Adrenal gland (tissue), 12 donors: ENCODE results near the gene POMZP3. TPM values are rescaled to one million over a fixed set of nuclear protein-coding genes. Genes with fewer than 3 reads are reported as not detected.
"Not testable (repeated sequence)": the region's sequence is repeated elsewhere in the genome, so short reads cannot be mapped to it uniquely, and the experiment has no call there.

Source experiments
- DNase-seq, 7 donors: peaks; one replicate each; pipeline ENCODE4 v3.0.0-alpha.2; 2019 to 2020
- H3K27ac ChIP-seq, 5 donors: fragments of 200-600 bp; sonication (generic) in 4 of 5; 1 replicate in 3 of 5; 2 replicates in 2 of 5; pipeline versions ENCODE4 v1.5.1 to v1.8.0; 2016 to 2020; ENCODE audit warnings: mild to moderate bottlenecking in 1 of 5
- H3K27me3 ChIP-seq: fragments of 200-600 bp; 2 replicates; pipeline ENCODE4 v1.8.0; 2021
- H3K36me3 ChIP-seq, 2 donors: fragments of 200-600 bp; replicated peaks in 1 of 2; 1 replicate in 1 of 2; 2 replicates in 1 of 2; pipeline versions ENCODE4 v1.5.1 to v1.8.0; 2018 to 2022
- H3K4me1 ChIP-seq, 2 donors: fragments of 200-600 bp; replicated peaks in 1 of 2; 1 replicate in 1 of 2; 2 replicates in 1 of 2; pipeline versions ENCODE4 v1.5.1 to v1.8.0; 2018 to 2021
- H3K4me3 ChIP-seq, 4 donors: fragments of 200-600 bp; sonication (generic) in 3 of 4; one replicate each; pipeline ENCODE4 v1.5.1; 2016 to 2018
- H3K9me3 ChIP-seq, 3 donors: fragments of 200-600 bp; sonication (generic) in 1 of 3; replicated peaks in 1 of 3; 1 replicate in 2 of 3; 2 replicates in 1 of 3; pipeline versions ENCODE4 v1.5.1 to v1.8.0; 2016 to 2021
- WGBS, 4 donors: extraction: QIAGEN DNeasy Blood & Tissue Kit in 2 of 4; methylation state at CpG; one replicate each; pipeline versions ENCODE4 v1.1.5 to v1.1.7; 2013 to 2017; 5-methylcytosine and 5-hydroxymethylcytosine counted together
- intact Hi-C, 2 donors: fragments of 100-400 bp; cut with DNase I; formaldehyde crosslinking; loops; one replicate each; pipeline versions ENCODE4 v1.14.1 to v1.15.0; 2022 to 2023
- polyA plus RNA-seq, 3 donors: library from polyadenylated mRNA; stranded (reverse); fragments of 200-250 nt in 2 of 3; fragments of 350-450 nt in 1 of 3; fragmentation: Illumina TruSeq in 1 of 3; extraction: RNeasy Lipid Tissue Mini Kit (QIAGEN cat#74804) in 1 of 3; gene quantifications; one replicate each; pipeline ENCODE4 v1.2.3, GENCODE V29; 2013 to 2014
- total RNA-seq, 9 donors: library from RNA; depleted of rRNA in 4 of 9; stranded (reverse); fragments of >200 nt in 4 of 9; fragments of 120-200 nt in 1 of 9; fragmentation: NEBNext Ultra II Directional in 1 of 9; extraction: Animal tissue kit (Norgen Biotek cat#: 25700) in 1 of 9; gene quantifications; one replicate each; pipeline versions ENCODE4 v1.1.0 to v1.2.4, GENCODE V29; 2013 to 2023
- TF ChIP-seq, protein P1 (sequence below), 6 experiments: fragments of 450-650 bp in 4 of 6; fragments of 200-600 bp in 2 of 6; sonication (generic) in 1 of 6; IDR thresholded peaks; 1 replicate in 5 of 6; 2 replicates in 1 of 6; pipeline versions ENCODE4 v1.5.1 to v1.8.0; 2016 to 2021; ENCODE audit warnings: antibody characterized with exemption in 6 of 6, mild to moderate bottlenecking in 2 of 6, moderate library complexity in 1 of 6
- donor health status: healthy with polysubstance abuse.
- donor health status: Bipolar disorder and iron deficiency.
- donor health status: DM: yes; HTN: yes; CAD: no.
- donor health status: DM: no; HTN: no; CAD: no.
- donor health status: DM: no; HTN: no; CAD: no.
- donor health status: DM: yes; HTN: yes; CAD: no.

POMZP3 gene
- total and polyA plus RNA-seq, 12 donors = 2.1 to 24.8 (median 10.2) TPM

GRCh38 chr7:76637061-76637691 is 10.1 kb upstream of the POMZP3 start:
- TF ChIP-seq, protein P1, sequence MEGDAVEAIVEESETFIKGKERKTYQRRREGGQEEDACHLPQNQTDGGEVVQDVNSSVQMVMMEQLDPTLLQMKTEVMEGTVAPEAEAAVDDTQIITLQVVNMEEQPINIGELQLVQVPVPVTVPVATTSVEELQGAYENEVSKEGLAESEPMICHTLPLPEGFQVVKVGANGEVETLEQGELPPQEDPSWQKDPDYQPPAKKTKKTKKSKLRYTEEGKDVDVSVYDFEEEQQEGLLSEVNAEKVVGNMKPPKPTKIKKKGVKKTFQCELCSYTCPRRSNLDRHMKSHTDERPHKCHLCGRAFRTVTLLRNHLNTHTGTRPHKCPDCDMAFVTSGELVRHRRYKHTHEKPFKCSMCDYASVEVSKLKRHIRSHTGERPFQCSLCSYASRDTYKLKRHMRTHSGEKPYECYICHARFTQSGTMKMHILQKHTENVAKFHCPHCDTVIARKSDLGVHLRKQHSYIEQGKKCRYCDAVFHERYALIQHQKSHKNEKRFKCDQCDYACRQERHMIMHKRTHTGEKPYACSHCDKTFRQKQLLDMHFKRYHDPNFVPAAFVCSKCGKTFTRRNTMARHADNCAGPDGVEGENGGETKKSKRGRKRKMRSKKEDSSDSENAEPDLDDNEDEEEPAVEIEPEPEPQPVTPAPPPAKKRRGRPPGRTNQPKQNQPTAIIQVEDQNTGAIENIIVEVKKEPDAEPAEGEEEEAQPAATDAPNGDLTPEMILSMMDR (IDR thresholded peaks at IDR 0.05) = peak in 2 of 6 experiments; percentile 22 to 47
- intact Hi-C loops, H3K27ac ChIP-seq, H3K27me3 ChIP-seq, H3K9me3 ChIP-seq, H3K36me3 ChIP-seq, H3K4me3 ChIP-seq, H3K4me1 ChIP-seq, DNase-seq: not testable (repeated sequence)
- WGBS, 4 donors = 24 to 44% (median 41%) methylated on average over 5 to 6 of the region's 7 CpGs

GRCh38 chr7:76626581-76626980 is 498 bp downstream of the POMZP3 start:
- DNase-seq = peak in 2 of 7 donors; percentile 17 to 28
- H3K27me3 ChIP-seq, H3K9me3 ChIP-seq, H3K4me1 ChIP-seq, intact Hi-C loops, H3K36me3 ChIP-seq: not testable (repeated sequence)
- peak overlapping the region in 1 of 4 donors; percentile 70 for H3K4me3 ChIP-seq
- H3K27ac ChIP-seq = peak overlapping the region in 3 of 5 donors; percentile 51 to 94 (median 87)
- WGBS, 4 donors = 0 to 3% (median 0%) methylated on average over 4 to 22 of the region's 34 CpGs

GRCh38 chr7:76619439-76620190 is 7.5 kb downstream of the POMZP3 start:
- H3K27ac ChIP-seq, H3K9me3 ChIP-seq, H3K4me3 ChIP-seq, intact Hi-C loops, H3K27me3 ChIP-seq, DNase-seq, H3K4me1 ChIP-seq: not testable (repeated sequence)
- peaks cover 0 to 14% of the 10 kb centered on the region in 2 donors for H3K36me3 ChIP-seq
- 71 to 100% (median 78%) methylated on average over 2 to 7 of the region's 13 CpGs for WGBS, 4 donors

- H3K4me1 ChIP-seq, intact Hi-C loops, H3K9me3 ChIP-seq, H3K27ac ChIP-seq, H3K27me3 ChIP-seq, H3K4me3 ChIP-seq: not testable (repeated sequence)
- WGBS, 4 donors = 7 to 11% methylated on average over 2 of the region's 3 CpGs; no CpG with 5 or more reads in 2 of the 4 donors
- DNase-seq = peak in 4 of 7 donors; percentile 51 to 90 (median 75)
- TF ChIP-seq, protein P1 (IDR thresholded peaks at IDR 0.05) = peak in 3 of 6 experiments; percentile 39 to 58 (median 55)
- peaks cover 0 to 12% of the 10 kb centered on the region in 2 donors for H3K36me3 ChIP-seq
These were observed 13.3 kb downstream of the POMZP3 start for GRCh38 chr7:76613783-76614182.

GRCh38 chr7:76612232-76612631 is 14.8 kb downstream of the POMZP3 start:
- H3K9me3 ChIP-seq, H3K4me3 ChIP-seq, H3K27ac ChIP-seq, H3K4me1 ChIP-seq, H3K27me3 ChIP-seq, intact Hi-C loops, DNase-seq: not testable (repeated sequence)
- no CpG with 5 or more reads among the region's 3 CpGs for WGBS, 4 donors
- H3K36me3 ChIP-seq = peaks cover 0 to 14% of the 10 kb centered on the region in 2 donors

- H3K9me3 ChIP-seq, DNase-seq, H3K4me3 ChIP-seq, H3K27me3 ChIP-seq, H3K4me1 ChIP-seq, H3K36me3 ChIP-seq, intact Hi-C loops, H3K27ac ChIP-seq: not testable (repeated sequence)
- 69 to 86% (median 76%) methylated on average over 2 of the region's 10 CpGs; no CpG with 5 or more reads in 1 of the 4 donors for WGBS, 4 donors
These were observed 17.2 kb downstream of the POMZP3 start for GRCh38 chr7:76609864-76610263.

GRCh38 chr7:76608469-76608868 is 18.6 kb downstream of the POMZP3 start:
- H3K27me3 ChIP-seq, H3K4me1 ChIP-seq, H3K4me3 ChIP-seq, intact Hi-C loops, H3K9me3 ChIP-seq, H3K36me3 ChIP-seq: not testable (repeated sequence)
- WGBS, 4 donors = 72 to 82% (median 76%) methylated on average over 3 to 6 of the region's 7 CpGs
- peak overlapping the region in 1 of 5 donors; percentile 10 for H3K27ac ChIP-seq
- peak in 1 of 7 donors; percentile 13 for DNase-seq

DNA sequence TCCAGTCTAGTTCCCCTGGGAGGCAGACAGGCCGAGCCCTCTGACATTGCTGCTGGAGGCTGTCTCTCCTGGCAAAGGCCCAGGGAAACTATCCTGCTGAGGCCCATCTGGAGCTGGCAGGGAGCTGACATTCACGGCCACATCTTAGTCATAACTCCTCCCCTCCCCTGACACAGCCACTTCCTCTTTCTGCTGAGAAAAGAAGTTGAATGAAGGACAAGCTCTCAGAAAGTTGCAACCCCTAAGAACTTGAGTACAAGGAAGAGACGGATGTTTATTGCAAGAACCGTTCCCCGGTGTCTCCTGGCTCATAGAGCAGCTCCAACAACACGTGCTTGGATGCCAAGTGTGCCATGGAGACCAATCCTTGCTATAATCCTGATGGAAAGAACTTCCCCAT is 21.1 kb downstream of the POMZP3 start:
- intact Hi-C loops, H3K36me3 ChIP-seq, H3K9me3 ChIP-seq, H3K4me1 ChIP-seq, H3K4me3 ChIP-seq, H3K27me3 ChIP-seq: not testable (repeated sequence)
- WGBS, 4 donors = 0 to 9% (median 1%) methylated on average over 4 to 5 of the region's 6 CpGs
- H3K27ac ChIP-seq = peak overlapping the region in 2 of 5 donors; percentile 52 to 56
- peak; percentile 74 to 97 (median 88) for DNase-seq

DNA sequence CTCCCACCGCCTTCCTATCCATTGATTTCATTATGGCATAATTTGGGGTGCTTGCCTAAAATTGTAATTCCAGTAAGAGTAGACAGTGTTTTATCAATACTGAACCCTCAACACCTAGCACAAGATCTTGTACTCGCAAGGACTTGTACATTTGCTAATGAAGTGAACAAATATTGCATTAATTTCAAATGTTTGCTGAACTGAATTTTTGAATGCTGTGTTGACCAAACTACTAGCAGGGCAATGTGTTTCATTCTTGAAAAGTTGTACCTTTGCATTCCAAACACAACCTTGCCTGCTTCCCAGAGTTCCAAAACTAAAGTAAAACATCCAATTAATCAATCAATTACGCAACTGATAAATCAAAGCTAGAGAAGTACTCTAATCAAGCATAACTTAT is 26.4 kb downstream of the POMZP3 start:
- H3K27ac ChIP-seq, H3K9me3 ChIP-seq, H3K4me1 ChIP-seq, H3K4me3 ChIP-seq, H3K36me3 ChIP-seq, DNase-seq, intact Hi-C loops, H3K27me3 ChIP-seq: not testable (repeated sequence)
- WGBS, 4 donors = 73 to 76% (median 74%) methylated on average over 3 of the region's 3 CpGs
